H1 (cell line): ENCODE measurements around the gene SH3RF3.

Source experiments
- CBX5 ChIP-seq: fragments of 300-800, 300-1000 bp; sonication (generic); IDR thresholded peaks from 2 replicates; pipeline ENCODE4 v1.7.1; 2016; ENCODE audit warnings: antibody characterized with exemption, low read length, low read depth
- CHD1 ChIP-seq: IDR thresholded peaks from 2 replicates; pipeline ENCODE4 v1.6.1; 2012; ENCODE audit warnings: low read depth, low read length, improper control_type of control experiment
- GABPA ChIP-seq: IDR thresholded peaks from 2 replicates; pipeline ENCODE4 v1.6.1; 2011; ENCODE audit warnings: mild to moderate bottlenecking, low read length, moderate library complexity, borderline replicate concordance; ENCODE audit not compliant: insufficient read depth
- POLR2A ChIP-seq, 2 experiments: IDR thresholded peaks; 1 replicate in 1 of 2; 2 replicates in 1 of 2; pipeline ENCODE4 v1.6.1; 2011; ENCODE audit warnings: low read depth in 2 of 2, low read length in 2 of 2, mild to moderate bottlenecking in 2 of 2; ENCODE audit errors: control extremely low read depth in 1 of 2
- POLR2AphosphoS5 ChIP-seq: IDR thresholded peaks from 2 replicates; pipeline ENCODE4 v1.6.1; 2011; ENCODE audit warnings: low read depth, low read length
- TF ChIP-seq, protein P1 (sequence below), 3 experiments: IDR thresholded peaks; 1 replicate in 2 of 3; 2 replicates in 1 of 3; pipeline versions ENCODE4 v1.5.1 to v1.6.1; 2011; ENCODE audit warnings: low read length in 3 of 3, mild to moderate bottlenecking in 3 of 3, inconsistent platforms in 2 of 3, low read depth in 1 of 3, moderate library complexity in 1 of 3; ENCODE audit not compliant: insufficient read depth in 1 of 3; ENCODE audit errors: control extremely low read depth in 1 of 3

DNA sequence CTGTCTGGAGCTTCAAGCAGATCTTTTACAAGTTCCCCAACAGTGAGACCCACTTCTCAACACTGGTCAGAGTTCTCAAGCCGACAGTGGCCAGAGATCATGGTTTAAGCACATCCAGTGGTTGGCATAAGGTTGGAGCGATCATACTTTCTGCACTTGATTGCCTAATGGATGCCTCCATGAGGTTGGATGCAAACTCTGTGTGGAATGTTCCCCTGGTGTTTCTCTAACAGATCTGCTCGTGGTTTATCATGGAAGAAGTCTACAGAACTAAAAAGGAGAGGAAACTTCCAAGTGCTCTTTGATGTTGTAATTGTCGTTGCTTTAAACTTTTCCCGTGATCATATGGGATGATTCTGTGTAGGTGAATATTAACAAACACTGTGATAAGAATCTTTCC lies 60.7 kb downstream of the SH3RF3 start:
- TF ChIP-seq, protein P1, sequence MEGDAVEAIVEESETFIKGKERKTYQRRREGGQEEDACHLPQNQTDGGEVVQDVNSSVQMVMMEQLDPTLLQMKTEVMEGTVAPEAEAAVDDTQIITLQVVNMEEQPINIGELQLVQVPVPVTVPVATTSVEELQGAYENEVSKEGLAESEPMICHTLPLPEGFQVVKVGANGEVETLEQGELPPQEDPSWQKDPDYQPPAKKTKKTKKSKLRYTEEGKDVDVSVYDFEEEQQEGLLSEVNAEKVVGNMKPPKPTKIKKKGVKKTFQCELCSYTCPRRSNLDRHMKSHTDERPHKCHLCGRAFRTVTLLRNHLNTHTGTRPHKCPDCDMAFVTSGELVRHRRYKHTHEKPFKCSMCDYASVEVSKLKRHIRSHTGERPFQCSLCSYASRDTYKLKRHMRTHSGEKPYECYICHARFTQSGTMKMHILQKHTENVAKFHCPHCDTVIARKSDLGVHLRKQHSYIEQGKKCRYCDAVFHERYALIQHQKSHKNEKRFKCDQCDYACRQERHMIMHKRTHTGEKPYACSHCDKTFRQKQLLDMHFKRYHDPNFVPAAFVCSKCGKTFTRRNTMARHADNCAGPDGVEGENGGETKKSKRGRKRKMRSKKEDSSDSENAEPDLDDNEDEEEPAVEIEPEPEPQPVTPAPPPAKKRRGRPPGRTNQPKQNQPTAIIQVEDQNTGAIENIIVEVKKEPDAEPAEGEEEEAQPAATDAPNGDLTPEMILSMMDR (IDR thresholded peaks at IDR 0.05; ENCODE audit: control extremely low read depth in 1 of 3, insufficient read depth in 1 of 3, low read depth in 1 of 3, low read length in 3 of 3) = no peak
- no peak for TF ChIP-seq CBX5
- no peak for TF ChIP-seq GABPA
- no peak for TF ChIP-seq POLR2A (IDR thresholded peaks at IDR 0.05; ENCODE audit: control extremely low read depth in 1 of 2, low read depth in 2 of 2, low read length in 2 of 2)
- TF ChIP-seq CHD1 = no peak
- no peak for TF ChIP-seq POLR2AphosphoS5
